T-helper 9 cell (primary cell): ENCODE results near the gene IGFBP4.

Source experiments
- DNase-seq: peaks from one replicate; pipeline ENCODE4 v3.0.0-alpha.2; 2020

IGFBP4 gene

DNA sequence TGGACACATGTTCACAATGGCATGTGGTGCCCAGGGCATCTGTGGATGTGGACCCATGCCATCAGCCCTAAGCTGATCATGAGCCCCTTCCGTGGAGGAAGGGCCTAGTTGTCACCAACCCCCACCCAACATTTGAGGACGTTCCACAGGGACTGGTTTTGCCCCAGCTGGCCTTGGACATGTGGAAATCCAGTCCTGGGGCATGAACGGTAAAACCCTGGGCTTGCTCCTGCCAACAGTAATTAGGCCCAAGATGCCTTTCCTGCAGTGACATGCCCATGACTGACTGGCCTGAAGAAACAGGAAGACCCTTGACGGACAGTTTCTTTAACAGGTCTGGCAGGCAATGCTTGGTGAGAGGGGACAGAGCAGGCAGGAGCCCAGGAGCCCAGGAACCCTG is 50.4 kb downstream of the IGFBP4 start:
- no peak for DNase-seq

GRCh38 chr17:40495140-40495539 is 51.9 kb downstream of the IGFBP4 start:
- no peak for DNase-seq

DNA sequence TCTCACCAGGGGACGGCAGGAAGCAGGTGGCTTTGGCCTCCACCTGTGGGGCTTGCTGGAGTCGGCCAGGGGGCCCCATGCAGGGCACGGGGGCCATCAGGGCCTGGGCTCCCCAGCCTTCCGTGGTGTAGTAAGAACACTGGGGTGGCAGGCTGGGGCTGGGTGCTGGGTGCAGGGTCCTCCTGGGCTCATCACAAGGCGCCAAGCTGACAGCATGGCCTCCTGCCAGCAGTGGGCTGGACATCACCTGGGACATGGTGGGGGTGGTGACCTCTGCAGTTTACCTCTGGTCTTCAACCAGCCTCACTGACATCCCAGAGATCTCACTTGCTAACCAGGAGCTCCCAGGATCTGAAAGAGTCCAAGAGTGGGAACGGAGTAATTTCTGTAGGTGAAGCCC is 52.9 kb downstream of the IGFBP4 start:
- no peak for DNase-seq

GRCh38 chr17:40496634-40497420 is 53.6 kb downstream of the IGFBP4 start:
- DNase-seq = no peak

- no peak for DNase-seq
These were observed 54.4 kb downstream of the IGFBP4 start for GRCh38 chr17:40497695-40498094.

DNA sequence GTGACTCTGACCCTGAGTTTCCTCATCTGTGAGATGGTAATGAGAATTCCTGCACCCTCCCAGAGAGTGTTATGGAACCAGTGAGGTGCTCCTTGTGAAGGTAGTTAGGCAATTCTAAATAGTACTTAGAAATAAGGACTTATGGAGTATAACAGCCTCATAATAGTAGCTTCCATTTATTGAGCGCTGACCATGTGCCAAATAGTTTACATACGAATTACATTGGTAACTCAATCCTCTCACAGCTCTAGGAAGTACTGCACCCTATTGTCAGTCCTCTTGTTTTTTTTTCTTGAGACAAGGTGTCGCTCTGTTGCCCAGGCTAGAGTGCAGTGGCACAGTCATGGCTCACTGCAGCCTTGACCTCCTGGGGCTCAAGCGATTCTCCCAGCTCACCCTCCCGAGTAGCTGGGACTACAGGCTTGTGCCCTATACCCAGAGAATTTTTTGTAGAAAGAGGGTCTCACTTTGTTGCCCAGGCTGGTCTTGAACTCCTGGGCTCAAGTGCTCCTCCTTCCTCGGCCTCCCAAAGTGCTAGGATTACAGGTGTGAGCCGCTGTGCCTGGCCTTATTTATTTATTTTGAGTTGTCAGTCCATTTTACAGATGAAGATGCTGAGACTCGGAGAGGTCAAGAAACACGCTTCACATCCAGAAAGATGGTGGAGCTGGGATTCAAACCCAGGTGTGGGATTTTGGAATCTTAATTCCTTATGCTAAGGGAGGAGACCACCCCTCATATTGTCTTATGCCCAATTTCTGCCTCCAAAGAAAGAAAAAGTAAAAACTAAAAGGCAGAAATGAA is 55.2 kb downstream of the IGFBP4 start:
- DNase-seq = no peak

GRCh38 chr17:40499551-40500189 is 56.4 kb downstream of the IGFBP4 start:
- DNase-seq = no peak

GRCh38 chr17:40500190-40500589 is 56.9 kb downstream of the IGFBP4 start:
- DNase-seq = no peak

DNA sequence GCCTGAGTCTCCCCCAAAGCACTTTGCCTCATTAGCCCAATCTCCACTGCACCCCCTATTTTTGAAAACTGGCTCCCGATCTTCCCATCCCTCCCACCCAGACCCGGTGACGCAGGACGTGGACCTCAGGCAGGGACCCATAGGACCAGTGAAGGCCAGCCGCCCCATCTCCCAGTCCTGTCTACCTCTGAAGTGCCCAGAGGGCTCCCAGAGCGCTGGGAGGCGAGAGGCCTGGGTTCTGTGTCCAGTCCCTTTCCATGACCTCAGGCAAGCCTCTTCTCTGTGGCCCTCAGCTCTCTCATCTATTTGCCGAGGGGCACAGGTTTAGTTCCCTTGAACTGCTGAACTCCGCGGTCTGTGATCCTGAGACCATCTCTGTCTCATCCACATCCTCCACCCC is 57.5 kb downstream of the IGFBP4 start:
- no peak for DNase-seq

GRCh38 chr17:40501499-40501911 is 58.3 kb downstream of the IGFBP4 start, which contains the start of gene TNS4:
Gene TNS4, minus strand, starts transcription at chr17:40501623. Its CDS starts 5,198 bp downstream, at chr17:40496425.
- DNase-seq = no peak

DNA sequence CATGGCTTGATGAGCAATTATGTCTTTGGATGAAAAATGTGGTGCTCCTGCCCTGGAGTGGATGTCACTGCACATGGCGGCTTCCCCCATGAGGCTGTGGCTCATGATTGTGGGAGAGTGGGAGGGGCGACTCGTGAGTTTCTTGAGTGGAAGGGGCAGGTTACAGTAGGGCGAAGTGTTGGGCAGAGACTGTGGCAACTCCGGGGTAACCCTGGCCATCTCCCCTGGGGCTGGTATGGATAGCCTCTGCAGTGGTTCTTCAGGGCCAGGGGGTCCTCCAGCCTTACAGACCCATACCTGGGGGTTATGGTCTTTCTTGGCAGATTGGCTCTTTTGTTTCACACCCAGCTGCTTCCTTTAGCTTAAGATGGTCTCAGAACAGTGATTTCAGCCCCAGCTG is 59.5 kb downstream of the IGFBP4 start:
- DNase-seq = no peak

- no peak for DNase-seq
These were observed 59.9 kb downstream of the IGFBP4 start for GRCh38 chr17:40503154-40503553.

- no peak for DNase-seq
These were observed 63.5 kb downstream of the IGFBP4 start for GRCh38 chr17:40506786-40507185.
